Choroid plexus epithelial cell (primary cell): ENCODE data around the gene FLT4.
"Not testable (repeated sequence)": the region's sequence is repeated elsewhere in the genome, so short reads cannot be mapped to it uniquely, and the experiment has no call there.

Experiments
- DNase-seq: peaks from one replicate; pipeline ENCODE4 v3.0.0-alpha.2; 2010; ENCODE audit warnings: low read depth
- H3K4me3 ChIP-seq: 2 replicates; pipeline ENCODE4 v1.5.1; 2011; ENCODE audit warnings: low read depth, mild to moderate bottlenecking, control low read depth, low read length, moderate library complexity
- TF ChIP-seq, protein P1 (sequence below): conservative IDR thresholded peaks from 2 replicates; pipeline ENCODE4 v1.5.1; 2011; ENCODE audit warnings: low read depth, mild to moderate bottlenecking, control low read depth, inconsistent platforms, low read length, moderate library complexity

FLT4 gene

GRCh38 chr5:180668835-180669596, 19.6 kb upstream of the FLT4 start:
- DNase-seq: no peak
- TF ChIP-seq, protein P1, sequence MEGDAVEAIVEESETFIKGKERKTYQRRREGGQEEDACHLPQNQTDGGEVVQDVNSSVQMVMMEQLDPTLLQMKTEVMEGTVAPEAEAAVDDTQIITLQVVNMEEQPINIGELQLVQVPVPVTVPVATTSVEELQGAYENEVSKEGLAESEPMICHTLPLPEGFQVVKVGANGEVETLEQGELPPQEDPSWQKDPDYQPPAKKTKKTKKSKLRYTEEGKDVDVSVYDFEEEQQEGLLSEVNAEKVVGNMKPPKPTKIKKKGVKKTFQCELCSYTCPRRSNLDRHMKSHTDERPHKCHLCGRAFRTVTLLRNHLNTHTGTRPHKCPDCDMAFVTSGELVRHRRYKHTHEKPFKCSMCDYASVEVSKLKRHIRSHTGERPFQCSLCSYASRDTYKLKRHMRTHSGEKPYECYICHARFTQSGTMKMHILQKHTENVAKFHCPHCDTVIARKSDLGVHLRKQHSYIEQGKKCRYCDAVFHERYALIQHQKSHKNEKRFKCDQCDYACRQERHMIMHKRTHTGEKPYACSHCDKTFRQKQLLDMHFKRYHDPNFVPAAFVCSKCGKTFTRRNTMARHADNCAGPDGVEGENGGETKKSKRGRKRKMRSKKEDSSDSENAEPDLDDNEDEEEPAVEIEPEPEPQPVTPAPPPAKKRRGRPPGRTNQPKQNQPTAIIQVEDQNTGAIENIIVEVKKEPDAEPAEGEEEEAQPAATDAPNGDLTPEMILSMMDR: no peak
- no peak overlapping the region for H3K4me3 ChIP-seq

- no peak overlapping the region for H3K4me3 ChIP-seq
- no peak for DNase-seq
- TF ChIP-seq, protein P1: no peak
Observed at GRCh38 chr5:180666812-180667211, 17.4 kb upstream of the FLT4 start.

GRCh38 chr5:180665682-180666404, 16.4 kb upstream of the FLT4 start:
- DNase-seq: no peak
- no peak overlapping the region for H3K4me3 ChIP-seq
- TF ChIP-seq, protein P1: no peak

DNA sequence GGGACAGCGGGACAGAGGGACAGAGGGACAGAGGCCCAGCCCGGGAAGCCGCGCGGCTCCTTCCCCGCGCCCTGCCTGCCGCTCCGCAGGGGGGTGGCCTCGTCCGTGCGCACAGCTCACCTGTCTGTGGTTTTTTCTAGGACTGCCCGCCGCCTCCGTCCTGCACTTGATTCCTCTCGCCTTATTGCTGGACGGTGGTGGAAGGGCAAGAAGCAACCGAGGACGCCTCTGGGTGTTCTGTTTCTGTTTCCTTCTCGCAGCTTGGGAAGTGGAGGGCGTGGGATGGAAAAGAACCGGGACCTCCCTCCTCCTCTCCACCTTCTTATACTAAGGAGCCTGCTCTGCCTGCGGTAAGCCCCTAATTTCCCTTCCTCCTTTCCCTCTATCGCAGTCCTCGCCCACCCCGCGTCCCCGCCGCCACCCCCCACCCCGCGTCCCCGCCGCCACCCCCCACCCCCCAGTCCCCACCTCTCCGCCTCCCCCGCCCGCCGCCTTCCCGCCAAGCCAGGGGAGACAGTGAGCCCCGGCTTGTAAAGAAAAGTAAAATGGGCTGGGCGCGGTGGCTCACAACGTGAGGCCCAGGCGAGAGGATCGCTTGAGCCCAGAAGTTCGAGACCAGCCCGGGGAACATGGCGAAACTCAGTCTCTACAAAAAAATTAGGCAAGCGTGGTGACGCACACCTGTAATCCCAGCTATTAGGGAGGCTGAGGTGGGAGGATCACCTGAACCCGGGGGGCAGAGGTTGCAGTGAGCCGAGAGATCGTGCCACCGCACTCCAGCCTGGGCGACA, 9.6 kb upstream of the FLT4 start:
- no peak for DNase-seq
- TF ChIP-seq, protein P1: no peak
- no peak overlapping the region for H3K4me3 ChIP-seq

DNA sequence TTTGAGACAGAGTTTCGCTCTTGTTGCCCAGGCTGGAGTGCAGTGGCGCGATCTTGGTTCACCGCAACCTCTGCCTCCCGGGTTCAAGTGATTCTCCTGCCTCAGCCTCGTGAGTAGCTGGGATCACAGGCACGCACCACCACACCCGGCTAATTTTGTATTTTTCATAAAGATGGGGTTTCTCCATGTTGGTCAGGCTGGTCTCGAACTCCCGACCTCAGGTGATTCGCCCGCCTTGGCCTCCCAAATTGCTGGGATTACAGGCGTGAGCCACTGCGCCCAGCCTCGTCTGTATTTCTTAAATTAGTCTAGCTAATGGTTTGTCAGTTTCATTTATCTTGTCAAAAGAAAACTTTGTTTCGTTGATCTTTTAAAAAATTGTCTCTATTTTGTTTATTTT, 5.8 kb upstream of the FLT4 start:
- H3K4me3 ChIP-seq, DNase-seq: not testable (repeated sequence)

GRCh38 chr5:180652771-180653170, 3.4 kb upstream of the FLT4 start:
- TF ChIP-seq, protein P1: no peak
- DNase-seq: no peak
- H3K4me3 ChIP-seq: no peak overlapping the region

DNA sequence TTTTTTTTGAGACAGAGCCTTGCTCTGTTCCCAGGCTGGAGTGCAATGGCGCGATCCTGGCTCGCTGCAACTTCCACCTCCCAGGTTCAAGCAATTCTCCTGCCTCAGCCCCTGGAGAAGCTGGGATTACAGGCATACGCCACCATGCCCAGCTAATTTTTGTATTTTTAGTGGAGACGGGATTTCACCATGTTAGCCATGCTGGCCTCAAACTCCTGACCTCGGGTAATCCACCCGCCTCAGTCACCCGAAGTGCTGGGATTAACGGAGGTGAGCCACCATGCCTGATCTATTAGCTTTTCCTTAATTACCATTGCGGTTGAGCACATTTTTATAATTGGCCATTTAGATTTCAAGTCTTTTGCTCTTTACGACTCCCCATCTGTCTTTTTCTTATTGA, 2.9 kb upstream of the FLT4 start:
- TF ChIP-seq, protein P1: no peak
- H3K4me3 ChIP-seq: no peak overlapping the region
- no peak for DNase-seq
